HCT116 (cell line): ENCODE measurements around the gene IFNL4. TPM values are rescaled to one million over a fixed set of nuclear protein-coding genes. Genes with fewer than 3 reads are reported as not detected.

ENCODE experiments used
- ATAC-seq: fragments of 200-7000 bp; cut with Tn5 transposase; 2 replicates; pipeline ENCODE4 v1.9.1; 2020; ENCODE audit warnings: mild to moderate bottlenecking, moderate library complexity
- BruUV-seq: library from RNA; stranded (reverse); fragments of 400-500 nt; replicated peaks from 2 replicates; lab custom pipeline; 2021; lab: Mats Ljungman, UMichigan
- CTCF ChIA-PET: fragments of 300-600 bp; sonication (Branson Sonifier 250); formaldehyde crosslinking; loops from one replicate; lab custom pipeline; 2021; ENCODE audit warnings: antibody characterized with exemption; lab: Charles Lee
- POLR2A ChIA-PET: fragments of 300-600, 350-600 bp; sonication (Branson Sonifier 250); formaldehyde crosslinking; loops from one replicate; lab custom pipeline; 2021; ENCODE audit warnings: antibody characterized with exemption; lab: Charles Lee
- RAD21 ChIA-PET, 2 experiments: fragments of 300-600 bp; sonication (Branson Sonifier 250); formaldehyde crosslinking; loops; one replicate each; lab custom pipeline; 2023; ENCODE audit warnings: low total read pairs in 2 of 2; ENCODE audit not compliant: uncharacterized antibody in 2 of 2, unreplicated experiment in 2 of 2, low non-redundant PET in 1 of 2; lab: Charles Lee
- DNase-seq: peaks from one replicate; pipeline ENCODE4 v3.0.0-alpha.2; 2010; ENCODE audit warnings: low read depth, low spot score
- H2AFZ ChIP-seq: fragments of 200-600 bp; shearing (Covaris generic), sonication (generic); 2 replicates; pipeline ENCODE4 v1.6.1; 2017; ENCODE audit warnings: low read depth, mixed run types, mixed read lengths, antibody characterized with exemption, low read length; ENCODE audit not compliant: poor library complexity, severe bottlenecking
- H3K27ac ChIP-seq: 2 replicates; pipeline ENCODE4 v1.5.1; 2012; ENCODE audit warnings: low read depth, low read length
- H3K27me3 ChIP-seq: fragments of 200-600 bp; sonication (generic); 2 replicates; pipeline ENCODE4 v1.6.1; 2016; ENCODE audit warnings: mixed run types, low read length, mixed read lengths; ENCODE audit not compliant: insufficient read depth
- H3K36me3 ChIP-seq, 2 experiments: fragments of 200-500 bp in 1 of 2; fragments of 200-600 bp in 1 of 2; sonication (Bioruptor generic) in 1 of 2; sonication (generic) in 1 of 2; 2 replicates each; pipeline versions ENCODE4 v1.5.1 to v1.6.1; 2014 to 2016; ENCODE audit warnings: low read length in 2 of 2, inconsistent platforms in 1 of 2, mixed read lengths in 1 of 2, mixed run types in 1 of 2; ENCODE audit not compliant: insufficient read depth in 2 of 2, control insufficient read depth in 1 of 2
- H3K4me1 ChIP-seq, 2 experiments: fragments of 200-600 bp in 1 of 2; sonication (generic) in 1 of 2; 2 replicates each; pipeline versions ENCODE4 v1.5.1 to v1.6.1; 2012 to 2017; ENCODE audit warnings: low read length in 2 of 2, inconsistent platforms in 1 of 2, mild to moderate bottlenecking in 1 of 2, mixed read lengths in 1 of 2, mixed run types in 1 of 2, moderate library complexity in 1 of 2; ENCODE audit not compliant: insufficient read depth in 2 of 2, control insufficient read depth in 1 of 2
- H3K4me2 ChIP-seq: fragments of 200-600 bp; sonication (generic); 2 replicates; pipeline ENCODE4 v1.6.1; 2017; ENCODE audit warnings: mixed run types, low read length, mixed read lengths
- H3K4me3 ChIP-seq, 2 experiments: fragments of 200-600 bp in 1 of 2; sonication (generic) in 1 of 2; replicated peaks in 1 of 2; 2 replicates each; pipeline ENCODE4 v1.5.1; 2011 to 2016; ENCODE audit warnings: low read length in 2 of 2, control low read depth in 1 of 2, low read depth in 1 of 2, mild to moderate bottlenecking in 1 of 2, mixed read lengths in 1 of 2, mixed run types in 1 of 2
- H3K79me2 ChIP-seq: fragments of 200-600 bp; sonication (generic); 2 replicates; pipeline ENCODE4 v1.6.1; 2017; ENCODE audit warnings: mild to moderate bottlenecking, mixed run types, low read length, moderate library complexity, mixed read lengths; ENCODE audit not compliant: insufficient read depth
- H3K9ac ChIP-seq: fragments of 200-600 bp; sonication (generic); 2 replicates; pipeline ENCODE4 v1.6.1; 2016; ENCODE audit warnings: low read length, mixed read lengths
- H3K9me2 ChIP-seq: fragments of 200-600 bp; sonication (generic), shearing (Covaris generic); 2 replicates; pipeline ENCODE4 v1.6.1; 2017; ENCODE audit warnings: mixed run types, mild to moderate bottlenecking, moderate library complexity; ENCODE audit not compliant: insufficient read depth
- H3K9me3 ChIP-seq, 2 experiments: fragments of 200-500 bp in 1 of 2; fragments of 200-600 bp in 1 of 2; sonication (Bioruptor generic) in 1 of 2; sonication (generic) in 1 of 2; 2 replicates each; pipeline ENCODE4 v1.6.1; 2014 to 2017; ENCODE audit warnings: low read length in 2 of 2, mixed read lengths in 2 of 2, inconsistent platforms in 1 of 2, low read depth in 1 of 2, mild to moderate bottlenecking in 1 of 2, mixed run types in 1 of 2, moderate library complexity in 1 of 2; ENCODE audit not compliant: control insufficient read depth in 1 of 2, insufficient read depth in 1 of 2
- H4K20me1 ChIP-seq: fragments of 200-600 bp; sonication (generic), shearing (Covaris generic); 2 replicates; pipeline ENCODE4 v1.6.1; 2017; ENCODE audit warnings: mixed run types, mild to moderate bottlenecking, moderate library complexity; ENCODE audit not compliant: insufficient read depth
- ATF3 ChIP-seq: IDR thresholded peaks from 2 replicates; pipeline ENCODE4 v1.6.1; 2012
- CBX3 ChIP-seq: IDR thresholded peaks from 2 replicates; pipeline ENCODE4 v1.6.1; 2012; ENCODE audit warnings: low read depth
- CEBPB ChIP-seq: IDR thresholded peaks from 2 replicates; pipeline ENCODE4 v1.6.1; 2012; ENCODE audit warnings: low read depth
- EGR1 ChIP-seq: IDR thresholded peaks from 2 replicates; pipeline ENCODE4 v1.6.1; 2012; ENCODE audit warnings: low read depth
- ELF1 ChIP-seq: IDR thresholded peaks from 2 replicates; pipeline ENCODE4 v1.6.1; 2012; ENCODE audit warnings: low read depth, borderline replicate concordance
- EZH2 ChIP-seq: fragments of 200-600 bp; sonication (generic); IDR thresholded peaks from 2 replicates; pipeline ENCODE4 v1.6.1; 2017; ENCODE audit warnings: antibody characterized with exemption, mixed run types
- EZH2phosphoT487 ChIP-seq: fragments of 200-600 bp; IDR thresholded peaks from 2 replicates; pipeline ENCODE4 v1.6.1; 2018; ENCODE audit warnings: antibody characterized with exemption, borderline replicate concordance
- FOSL1 ChIP-seq: IDR thresholded peaks from 2 replicates; pipeline ENCODE4 v1.6.1; 2012; ENCODE audit warnings: low read depth
- MAX ChIP-seq: IDR thresholded peaks from 2 replicates; pipeline ENCODE4 v1.6.1; 2012
- POLR2A ChIP-seq: IDR thresholded peaks from 2 replicates; pipeline ENCODE4 v1.7.0; 2011; ENCODE audit warnings: borderline replicate concordance; ENCODE audit not compliant: insufficient read depth, insufficient read length; ENCODE audit errors: extremely low read depth
- POLR2AphosphoS5 ChIP-seq: IDR thresholded peaks from 2 replicates; pipeline ENCODE4 v1.6.1; 2011; ENCODE audit warnings: mild to moderate bottlenecking, low read depth, low read length, moderate library complexity
- RAD21 ChIP-seq: IDR thresholded peaks from 2 replicates; pipeline ENCODE4 v1.6.1; 2012; ENCODE audit warnings: low read depth, mild to moderate bottlenecking
- SP1 ChIP-seq: IDR thresholded peaks from 2 replicates; pipeline ENCODE4 v1.6.1; 2012; ENCODE audit warnings: low read depth
- SRF ChIP-seq: IDR thresholded peaks from 2 replicates; pipeline ENCODE4 v1.6.1; 2012; ENCODE audit warnings: low read depth
- TCF7L2 ChIP-seq: IDR thresholded peaks from 2 replicates; pipeline ENCODE4 v1.7.0; 2011; ENCODE audit warnings: borderline replicate concordance, inconsistent platforms; ENCODE audit not compliant: insufficient read depth, insufficient read length; ENCODE audit errors: extremely low read depth
- ZFX ChIP-seq: fragments of 450-650 bp; IDR thresholded peaks from 2 replicates; pipeline ENCODE4 v1.6.1; 2017
- ZNF274 ChIP-seq: fragments of 200-500 bp; sonication (Bioruptor generic); IDR thresholded peaks from 2 replicates; pipeline ENCODE4 v1.6.1; 2014; ENCODE audit warnings: mild to moderate bottlenecking, low read depth, low read length, inconsistent platforms
- intact Hi-C: fragments of 100-400 bp; cut with micrococcal nuclease; formaldehyde crosslinking; loops from 2 replicates; pipeline ENCODE4 v1.10.0; 2022
- total RNA-seq: library from RNA; stranded (reverse); gene quantifications from one replicate; pipeline ENCODE4 v1.2.1, GENCODE V29; 2021; ENCODE audit not compliant: unreplicated experiment
- TF ChIP-seq, protein P1 (sequence below), 3 experiments: fragments of 200-600 bp in 1 of 3; sonication (generic) in 1 of 3; IDR thresholded peaks in 2 of 3; conservative IDR thresholded peaks in 1 of 3; 2 replicates each; pipeline ENCODE4 v1.5.1; 2012 to 2017; ENCODE audit warnings: low read depth in 2 of 3, low read length in 2 of 3, antibody characterized with exemption in 1 of 3, borderline replicate concordance in 1 of 3, control low read depth in 1 of 3, mild to moderate bottlenecking in 1 of 3, mixed read lengths in 1 of 3, mixed run types in 1 of 3, moderate library complexity in 1 of 3; ENCODE audit not compliant: insufficient read depth in 1 of 3

The IFNL4 gene
- total RNA-seq, 1 experiment from 2014 or later, result not detected

GRCh38 chr19:39206122-39206521 lies 42.5 kb downstream of the IFNL4 start:
- Histone ChIP-seq H3K4me2 (no peak overlapping the region), H3K9me3 (no peaks in the 10 kb centered on the region), H3K4me1 (peaks cover 7 to 8% of the 10 kb centered on the region in 2 experiments; a peak in 3 of 4 replicates), H3K9me2 (no peaks in the 10 kb centered on the region), H3K9ac (no peak overlapping the region), H3K36me3 (no peaks in the 10 kb centered on the region), H2AFZ (no peak overlapping the region), H3K79me2 (no peaks in the 10 kb centered on the region), H4K20me1 (no peaks in the 10 kb centered on the region), H3K4me3 (no peak overlapping the region), H3K27me3 (no peaks in the 10 kb centered on the region), H3K27ac (no peak overlapping the region)
- ATAC-seq, result no peak
- CTCF ChIA-PET, result interaction anchor here (2.1 kb wide), 1 partner anchor 84 kb away, joined by 4 read pairs; no protein-coding TSS in a partner anchor
- RAD21 ChIA-PET, result interaction anchor here in 1 of 2 experiments (0.7 kb wide), 1 partner anchor 772 kb away, joined by 4 read pairs; no protein-coding TSS in a partner anchor
- intact Hi-C loops, result no loop called here
- no peak for DNase-seq
- no peak for TF ChIP-seq FOSL1
- no peak for TF ChIP-seq ZNF274
- no peak for TF ChIP-seq SP1
- TF ChIP-seq, protein P1, sequence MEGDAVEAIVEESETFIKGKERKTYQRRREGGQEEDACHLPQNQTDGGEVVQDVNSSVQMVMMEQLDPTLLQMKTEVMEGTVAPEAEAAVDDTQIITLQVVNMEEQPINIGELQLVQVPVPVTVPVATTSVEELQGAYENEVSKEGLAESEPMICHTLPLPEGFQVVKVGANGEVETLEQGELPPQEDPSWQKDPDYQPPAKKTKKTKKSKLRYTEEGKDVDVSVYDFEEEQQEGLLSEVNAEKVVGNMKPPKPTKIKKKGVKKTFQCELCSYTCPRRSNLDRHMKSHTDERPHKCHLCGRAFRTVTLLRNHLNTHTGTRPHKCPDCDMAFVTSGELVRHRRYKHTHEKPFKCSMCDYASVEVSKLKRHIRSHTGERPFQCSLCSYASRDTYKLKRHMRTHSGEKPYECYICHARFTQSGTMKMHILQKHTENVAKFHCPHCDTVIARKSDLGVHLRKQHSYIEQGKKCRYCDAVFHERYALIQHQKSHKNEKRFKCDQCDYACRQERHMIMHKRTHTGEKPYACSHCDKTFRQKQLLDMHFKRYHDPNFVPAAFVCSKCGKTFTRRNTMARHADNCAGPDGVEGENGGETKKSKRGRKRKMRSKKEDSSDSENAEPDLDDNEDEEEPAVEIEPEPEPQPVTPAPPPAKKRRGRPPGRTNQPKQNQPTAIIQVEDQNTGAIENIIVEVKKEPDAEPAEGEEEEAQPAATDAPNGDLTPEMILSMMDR (IDR thresholded peaks at IDR 0.05 in 2 of 3, conservative IDR thresholded peaks at IDR 0.05 in 1 of 3; ENCODE audit: borderline replicate concordance in 1 of 3, insufficient read depth in 1 of 3, low read depth in 2 of 3, low read length in 2 of 3), result no peak
- no peak for TF ChIP-seq POLR2A
- TF ChIP-seq RAD21, result no peak
- TF ChIP-seq CEBPB, result no peak
- no peak for TF ChIP-seq CBX3
- no peak for TF ChIP-seq POLR2AphosphoS5
- no peak for TF ChIP-seq ZFX
- TF ChIP-seq TCF7L2, result no peak
- TF ChIP-seq EZH2, result no peak
- no peak for TF ChIP-seq MAX
- TF ChIP-seq EGR1, result no peak
- TF ChIP-seq ELF1, result no peak
- TF ChIP-seq ATF3, result no peak
- no peak for TF ChIP-seq EZH2phosphoT487
- TF ChIP-seq SRF, result no peak
- BruUV-seq, result no TSS peak
- POLR2A ChIA-PET, result no interaction called here
